Smooth muscle cell (in vitro differentiated cells): Measurements from ENCODE around the gene COPG1. TPM values are rescaled to one million over a fixed set of nuclear protein-coding genes. Genes with fewer than 3 reads are reported as not detected.
A peak's percentile ranks its signal among the peaks of the same experiment; 100 is the strongest.

Experiments
- DNase-seq: peaks from one replicate; lab custom pipeline; 2025; ENCODE audit not compliant: unreplicated experiment; lab: John Stamatoyannopoulos, UW
- H2AFZ ChIP-seq: fragments of 200-600 bp; sonication (generic); 2 replicates; pipeline ENCODE4 v1.6.0; 2016; ENCODE audit warnings: antibody characterized with exemption, low read depth, mild to moderate bottlenecking
- H3F3A ChIP-seq: fragments of 200-600 bp; sonication (generic); 2 replicates; pipeline ENCODE4 v1.6.0; 2017; ENCODE audit warnings: antibody characterized with exemption, low read depth
- H3K27ac ChIP-seq: fragments of 200-600 bp; sonication (generic); 2 replicates; pipeline ENCODE4 v1.5.1; 2016; ENCODE audit warnings: low read depth, mild to moderate bottlenecking
- H3K27me3 ChIP-seq: fragments of 200-600 bp; sonication (generic); 2 replicates; pipeline ENCODE4 v1.6.1; 2016; ENCODE audit warnings: low read depth, mild to moderate bottlenecking
- H3K36me3 ChIP-seq: fragments of 200-600 bp; sonication (generic); 2 replicates; pipeline ENCODE4 v1.5.1; 2016; ENCODE audit warnings: low read depth
- H3K4me1 ChIP-seq: fragments of 200-600 bp; sonication (generic); 2 replicates; pipeline ENCODE4 v1.5.1; 2016; ENCODE audit warnings: low read depth
- H3K4me2 ChIP-seq: fragments of 200-600 bp; sonication (generic); 2 replicates; pipeline ENCODE4 v1.6.0; 2016; ENCODE audit warnings: mild to moderate bottlenecking
- H3K4me3 ChIP-seq: fragments of 200-600 bp; sonication (generic); 2 replicates; pipeline ENCODE4 v1.5.1; 2016; ENCODE audit warnings: mild to moderate bottlenecking
- H3K79me2 ChIP-seq: fragments of 200-600 bp; sonication (generic); 2 replicates; pipeline ENCODE4 v1.6.0; 2016; ENCODE audit warnings: low read depth, mild to moderate bottlenecking
- H3K9ac ChIP-seq: fragments of 200-600 bp; sonication (generic); 2 replicates; pipeline ENCODE4 v1.6.0; 2016; ENCODE audit warnings: low read depth
- H3K9me3 ChIP-seq: fragments of 200-600 bp; sonication (generic); replicated peaks from 2 replicates; pipeline ENCODE4 v1.5.1; 2016; ENCODE audit warnings: low read depth
- H4K20me1 ChIP-seq: fragments of 200-600 bp; sonication (generic); 2 replicates; pipeline ENCODE4 v1.6.0; 2016; ENCODE audit warnings: low read depth
- WGBS: methylation state at CpG from one replicate; pipeline ENCODE4 v1.1.7; 2016; ENCODE audit warnings: low lambda C conversion rate; 5-methylcytosine and 5-hydroxymethylcytosine counted together
- polyA plus RNA-seq: library from polyadenylated mRNA; unstranded; fragments of >200 nt; fragmentation: Nextera tagmentation; extraction: Ambion mirVana; gene quantifications from 2 replicates; pipeline ENCODE4 v1.2.1, GENCODE V29; 2016
- total RNA-seq: library from RNA; depleted of rRNA; stranded (reverse); fragments of >200 nt; gene quantifications from 2 replicates; pipeline ENCODE4 v1.2.3, GENCODE V29; 2014
- TF ChIP-seq, protein P1 (sequence below): fragments of 200-600 bp; sonication (generic); IDR thresholded peaks from 2 replicates; pipeline ENCODE4 v1.5.1; 2017; ENCODE audit warnings: borderline replicate concordance, mild to moderate bottlenecking, antibody characterized with exemption; ENCODE audit not compliant: insufficient read depth, poor library complexity, severe bottlenecking

Gene COPG1
- total and polyA plus RNA-seq, 2 experiments from 2014 or later, result 177 to 265 TPM

DNA sequence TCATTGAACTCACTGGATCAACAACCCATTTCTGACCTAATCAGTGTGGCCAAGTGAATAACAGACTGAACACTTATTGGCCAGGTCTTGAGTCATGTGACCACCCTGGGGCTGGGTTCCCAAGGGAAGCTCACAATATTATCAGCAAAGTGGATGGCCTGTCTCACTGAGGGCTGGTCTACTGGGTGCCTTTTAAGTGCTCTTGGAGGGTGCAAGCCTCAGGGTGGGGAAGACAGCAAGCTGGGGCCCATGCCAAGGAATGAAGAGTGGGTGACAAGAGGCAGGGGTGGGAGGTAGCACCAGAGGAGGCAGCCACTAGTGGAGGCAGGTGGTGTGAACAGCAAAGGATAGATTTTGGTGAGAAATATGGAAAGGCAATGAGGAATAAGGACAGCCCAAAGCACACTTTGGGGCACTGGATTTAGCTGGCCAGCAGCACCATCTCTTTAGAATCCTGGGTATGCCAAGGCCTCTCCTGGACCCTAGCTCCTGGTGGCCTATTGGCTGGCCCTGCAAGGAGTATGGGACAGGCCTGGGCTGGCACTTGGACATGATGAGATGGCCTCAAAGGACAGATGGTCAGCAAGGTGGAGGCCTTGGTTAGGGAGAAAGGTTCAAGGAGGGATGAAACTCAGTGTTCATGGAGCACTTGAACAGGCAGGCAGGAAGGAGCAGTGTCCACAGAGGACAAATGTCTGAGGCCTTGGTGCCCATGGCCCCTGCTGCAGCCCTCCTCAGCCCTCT is 63.4 kb downstream of the COPG1 start:
- Histone ChIP-seq H3K27ac (no peak overlapping the region), H3K27me3 (no peaks in the 10 kb centered on the region), H3K4me2 (no peak overlapping the region), H3K36me3 (no peaks in the 10 kb centered on the region), H3K9ac (no peak overlapping the region), H3K4me1 (peaks cover 4% of the 10 kb centered on the region), H3K79me2 (peaks cover 7% of the 10 kb centered on the region), H3F3A (peaks cover 4% of the 10 kb centered on the region), H3K4me3 (no peak overlapping the region), H4K20me1 (peaks cover 16% of the 10 kb centered on the region), H3K9me3 (no peaks in the 10 kb centered on the region), H2AFZ (no peak overlapping the region)
- TF ChIP-seq, protein P1, sequence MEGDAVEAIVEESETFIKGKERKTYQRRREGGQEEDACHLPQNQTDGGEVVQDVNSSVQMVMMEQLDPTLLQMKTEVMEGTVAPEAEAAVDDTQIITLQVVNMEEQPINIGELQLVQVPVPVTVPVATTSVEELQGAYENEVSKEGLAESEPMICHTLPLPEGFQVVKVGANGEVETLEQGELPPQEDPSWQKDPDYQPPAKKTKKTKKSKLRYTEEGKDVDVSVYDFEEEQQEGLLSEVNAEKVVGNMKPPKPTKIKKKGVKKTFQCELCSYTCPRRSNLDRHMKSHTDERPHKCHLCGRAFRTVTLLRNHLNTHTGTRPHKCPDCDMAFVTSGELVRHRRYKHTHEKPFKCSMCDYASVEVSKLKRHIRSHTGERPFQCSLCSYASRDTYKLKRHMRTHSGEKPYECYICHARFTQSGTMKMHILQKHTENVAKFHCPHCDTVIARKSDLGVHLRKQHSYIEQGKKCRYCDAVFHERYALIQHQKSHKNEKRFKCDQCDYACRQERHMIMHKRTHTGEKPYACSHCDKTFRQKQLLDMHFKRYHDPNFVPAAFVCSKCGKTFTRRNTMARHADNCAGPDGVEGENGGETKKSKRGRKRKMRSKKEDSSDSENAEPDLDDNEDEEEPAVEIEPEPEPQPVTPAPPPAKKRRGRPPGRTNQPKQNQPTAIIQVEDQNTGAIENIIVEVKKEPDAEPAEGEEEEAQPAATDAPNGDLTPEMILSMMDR, result no peak
- DNase-seq, result no peak

DNA sequence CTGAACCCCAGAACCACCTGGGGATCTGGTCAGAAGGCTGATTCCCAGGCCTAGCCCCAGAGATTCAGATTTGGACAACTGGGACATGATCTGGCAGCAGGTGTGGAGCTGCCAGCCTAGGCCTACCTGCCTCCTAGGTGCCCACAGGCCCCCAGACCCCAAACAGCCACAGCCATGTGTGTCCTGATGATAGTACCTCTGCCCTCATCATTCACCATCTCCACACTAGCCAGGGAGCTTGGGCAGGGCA is 63.9 kb downstream of the COPG1 start:
- H3K4me1 ChIP-seq, result peaks cover 4% of the 10 kb centered on the region
- TF ChIP-seq, protein P1, result no peak
- H3K27me3 ChIP-seq, result no peaks in the 10 kb centered on the region
- H3K27ac ChIP-seq, result no peak overlapping the region
- no peaks in the 10 kb centered on the region for H3K9me3 ChIP-seq
- H4K20me1 ChIP-seq, result peaks cover 16% of the 10 kb centered on the region
- peaks cover 7% of the 10 kb centered on the region for H3K79me2 ChIP-seq
- no peak for DNase-seq
- no peaks in the 10 kb centered on the region for H3K36me3 ChIP-seq
- no peak overlapping the region for H3K4me3 ChIP-seq
- no peak overlapping the region for H2AFZ ChIP-seq
- H3F3A ChIP-seq, result peaks cover 4% of the 10 kb centered on the region
- H3K4me2 ChIP-seq, result no peak overlapping the region
- H3K9ac ChIP-seq, result no peak overlapping the region

DNA sequence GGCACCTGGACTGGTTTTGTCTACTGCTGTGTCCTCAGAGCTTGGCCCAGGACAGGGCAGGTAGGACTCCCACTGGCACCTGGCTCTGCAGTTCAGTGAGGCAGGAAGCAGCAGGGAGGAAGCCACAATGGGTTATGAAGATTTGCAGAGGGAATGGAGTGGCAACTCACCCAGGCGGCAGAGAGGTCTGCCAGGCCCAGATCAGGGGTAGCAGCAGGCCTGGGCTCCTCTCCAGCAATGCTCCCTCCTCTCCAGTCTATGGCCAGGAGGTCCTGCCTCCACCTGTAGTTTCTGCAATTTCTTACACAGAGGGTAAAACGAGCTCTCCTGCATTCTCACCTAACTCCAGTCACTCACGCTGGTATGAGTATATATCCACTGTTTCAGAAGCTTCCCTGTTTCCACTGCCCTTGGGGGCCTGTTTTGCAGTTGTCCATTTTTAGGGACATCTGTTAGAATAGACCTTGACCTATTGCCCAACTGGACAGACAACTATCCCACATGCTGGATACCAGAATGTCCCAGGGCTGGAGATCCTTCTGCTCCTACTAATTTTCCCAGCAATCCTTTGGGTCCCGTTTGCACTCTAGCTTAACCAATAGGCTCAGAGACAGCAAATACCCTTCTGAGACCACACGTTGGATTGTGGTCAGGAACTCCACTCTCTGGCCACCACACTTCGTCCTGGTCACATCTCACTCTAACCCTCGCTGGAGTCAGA is 64.4 kb downstream of the COPG1 start:
- no peak overlapping the region for H3K9ac ChIP-seq
- peaks cover 4% of the 10 kb centered on the region for H3K4me1 ChIP-seq
- H3K9me3 ChIP-seq, result no peaks in the 10 kb centered on the region
- peaks cover 7% of the 10 kb centered on the region for H3K79me2 ChIP-seq
- H3K27me3 ChIP-seq, result no peaks in the 10 kb centered on the region
- DNase-seq, result no peak
- 43% methylated on average over 7 of the region's 7 CpGs for WGBS
- TF ChIP-seq, protein P1, result no peak
- H4K20me1 ChIP-seq, result peaks cover 16% of the 10 kb centered on the region
- peak overlapping the region; percentile 100 for H3K4me2 ChIP-seq
- H3K27ac ChIP-seq, result no peak overlapping the region
- peaks cover 4% of the 10 kb centered on the region for H3F3A ChIP-seq
- H2AFZ ChIP-seq, result no peak overlapping the region
- peak overlapping the region; percentile 75 for H3K4me3 ChIP-seq
- H3K36me3 ChIP-seq, result no peaks in the 10 kb centered on the region
